ENCODE results near the gene SLITRK2. TPM values are rescaled to one million over a fixed set of nuclear protein-coding genes. Genes with fewer than 3 reads are reported as not detected.

SLITRK2 gene
- total RNA-seq, 2 donors from 2014 or later: 24.4 to 31.5 TPM

DNA sequence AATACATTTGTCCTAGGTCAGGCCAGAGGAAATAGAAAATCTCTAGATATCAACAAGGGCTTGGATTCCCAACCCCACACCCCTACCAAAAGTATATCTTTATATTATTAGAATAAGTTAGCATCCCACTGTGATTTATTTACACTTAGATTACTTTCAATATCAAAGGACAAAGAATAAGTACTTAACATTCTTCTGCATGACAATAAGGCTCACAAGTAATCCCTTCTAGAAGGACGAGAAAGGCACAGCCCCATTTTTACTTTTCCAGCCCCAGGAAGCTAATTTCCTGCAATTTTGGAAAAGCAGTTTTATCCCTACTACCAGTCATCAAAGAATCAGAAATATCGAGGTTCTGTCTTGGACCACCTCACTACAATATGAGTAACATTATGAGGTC is 14.1 kb upstream of the SLITRK2 start:
- no peak overlapping the region for H3K4me3 Mint-ChIP-seq
- WGBS, 2 experiments (ENCODE audit: insufficient coverage in 1 of 2, insufficient read length in 1 of 2): 52% methylated on average over 2 of the region's 2 CpGs; no CpG with 5 or more reads in 1 of the 2 experiments

DNA sequence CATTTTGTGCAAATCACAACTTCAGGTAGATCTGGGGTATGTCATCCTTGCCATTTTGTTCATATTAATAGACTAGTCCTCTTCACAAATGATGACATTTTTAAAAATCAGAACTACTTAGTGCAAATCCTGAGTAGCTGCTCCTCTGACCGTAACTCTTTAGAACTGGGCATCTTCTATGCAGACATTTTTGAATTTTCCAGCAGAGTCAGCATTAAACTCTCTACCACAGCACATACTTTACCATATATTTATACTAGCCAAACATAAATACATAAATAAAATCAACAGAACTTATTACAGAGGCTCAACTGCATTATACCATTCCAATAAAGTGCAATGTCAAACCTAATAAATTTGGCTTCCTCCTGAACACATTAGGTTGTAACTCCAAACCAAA is 4.5 kb upstream of the SLITRK2 start:
- H3K9me3 ChIP-seq (ENCODE audit: control insufficient read depth, low read length): no peaks in the 10 kb centered on the region
- H3K4me3 ChIP-seq (ENCODE audit: low read length): no peak overlapping the region
- no peak overlapping the region for H3K4me3 Mint-ChIP-seq
- 50 to 71% methylated on average over 1 of the region's 1 CpG for WGBS, 2 experiments (ENCODE audit: insufficient coverage in 1 of 2, insufficient read length in 1 of 2)
- no peaks in the 10 kb centered on the region for H3K36me3 ChIP-seq (ENCODE audit: control insufficient read depth, insufficient read depth, low read length)
- H3K4me1 ChIP-seq (ENCODE audit: control insufficient read depth, insufficient read depth, low read length): no peaks in the 10 kb centered on the region
- no peak overlapping the region for H3K27ac ChIP-seq (ENCODE audit: low read depth, low read length)
- no peak overlapping the region for H3K9ac ChIP-seq (ENCODE audit: extremely low read depth, low read length, poor library complexity, severe bottlenecking)
- TF ChIP-seq, protein P1, sequence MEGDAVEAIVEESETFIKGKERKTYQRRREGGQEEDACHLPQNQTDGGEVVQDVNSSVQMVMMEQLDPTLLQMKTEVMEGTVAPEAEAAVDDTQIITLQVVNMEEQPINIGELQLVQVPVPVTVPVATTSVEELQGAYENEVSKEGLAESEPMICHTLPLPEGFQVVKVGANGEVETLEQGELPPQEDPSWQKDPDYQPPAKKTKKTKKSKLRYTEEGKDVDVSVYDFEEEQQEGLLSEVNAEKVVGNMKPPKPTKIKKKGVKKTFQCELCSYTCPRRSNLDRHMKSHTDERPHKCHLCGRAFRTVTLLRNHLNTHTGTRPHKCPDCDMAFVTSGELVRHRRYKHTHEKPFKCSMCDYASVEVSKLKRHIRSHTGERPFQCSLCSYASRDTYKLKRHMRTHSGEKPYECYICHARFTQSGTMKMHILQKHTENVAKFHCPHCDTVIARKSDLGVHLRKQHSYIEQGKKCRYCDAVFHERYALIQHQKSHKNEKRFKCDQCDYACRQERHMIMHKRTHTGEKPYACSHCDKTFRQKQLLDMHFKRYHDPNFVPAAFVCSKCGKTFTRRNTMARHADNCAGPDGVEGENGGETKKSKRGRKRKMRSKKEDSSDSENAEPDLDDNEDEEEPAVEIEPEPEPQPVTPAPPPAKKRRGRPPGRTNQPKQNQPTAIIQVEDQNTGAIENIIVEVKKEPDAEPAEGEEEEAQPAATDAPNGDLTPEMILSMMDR (conservative IDR thresholded peaks at IDR 0.05): no peak
- H3K27me3 ChIP-seq (ENCODE audit: control insufficient read depth, insufficient read depth, low read length, poor library complexity, severe bottlenecking): no peaks in the 10 kb centered on the region
- H3K36me3 Mint-ChIP-seq (ENCODE audit: low read depth): no peaks in the 10 kb centered on the region
- peaks cover 46% of the 10 kb centered on the region for H3K9me3 Mint-ChIP-seq
- no peak overlapping the region for H3K27ac Mint-ChIP-seq
- H3K27me3 Mint-ChIP-seq (ENCODE audit: insufficient read depth): peaks cover 74% of the 10 kb centered on the region
- H3K4me1 Mint-ChIP-seq: no peaks in the 10 kb centered on the region
- no peak for DNase-seq

More for the DNA sequence above, 14.1 kb upstream of the SLITRK2 start:
- H3K9me3 ChIP-seq (ENCODE audit: control insufficient read depth, low read length): peaks cover 9% of the 10 kb centered on the region
- Mint-ChIP-seq H3K27me3 (ENCODE audit: insufficient read depth) (peaks cover 43% of the 10 kb centered on the region), H3K27ac (no peak overlapping the region), H3K9me3 (peaks cover 49% of the 10 kb centered on the region), H3K4me1 (peaks cover 4% of the 10 kb centered on the region), H3K36me3 (ENCODE audit: low read depth) (no peaks in the 10 kb centered on the region)
- H3K4me3 ChIP-seq (ENCODE audit: low read length): no peak overlapping the region
- H3K27ac ChIP-seq (ENCODE audit: low read depth, low read length): no peak overlapping the region
- TF ChIP-seq, protein P1 (conservative IDR thresholded peaks at IDR 0.05): no peak
- no peak overlapping the region for H3K9ac ChIP-seq (ENCODE audit: extremely low read depth, low read length, poor library complexity, severe bottlenecking)
- DNase-seq: no peak
- H3K27me3 ChIP-seq (ENCODE audit: control insufficient read depth, insufficient read depth, low read length, poor library complexity, severe bottlenecking): no peaks in the 10 kb centered on the region
- no peaks in the 10 kb centered on the region for H3K36me3 ChIP-seq (ENCODE audit: control insufficient read depth, insufficient read depth, low read length)
- no peaks in the 10 kb centered on the region for H3K4me1 ChIP-seq (ENCODE audit: control insufficient read depth, insufficient read depth, low read length)

DNA sequence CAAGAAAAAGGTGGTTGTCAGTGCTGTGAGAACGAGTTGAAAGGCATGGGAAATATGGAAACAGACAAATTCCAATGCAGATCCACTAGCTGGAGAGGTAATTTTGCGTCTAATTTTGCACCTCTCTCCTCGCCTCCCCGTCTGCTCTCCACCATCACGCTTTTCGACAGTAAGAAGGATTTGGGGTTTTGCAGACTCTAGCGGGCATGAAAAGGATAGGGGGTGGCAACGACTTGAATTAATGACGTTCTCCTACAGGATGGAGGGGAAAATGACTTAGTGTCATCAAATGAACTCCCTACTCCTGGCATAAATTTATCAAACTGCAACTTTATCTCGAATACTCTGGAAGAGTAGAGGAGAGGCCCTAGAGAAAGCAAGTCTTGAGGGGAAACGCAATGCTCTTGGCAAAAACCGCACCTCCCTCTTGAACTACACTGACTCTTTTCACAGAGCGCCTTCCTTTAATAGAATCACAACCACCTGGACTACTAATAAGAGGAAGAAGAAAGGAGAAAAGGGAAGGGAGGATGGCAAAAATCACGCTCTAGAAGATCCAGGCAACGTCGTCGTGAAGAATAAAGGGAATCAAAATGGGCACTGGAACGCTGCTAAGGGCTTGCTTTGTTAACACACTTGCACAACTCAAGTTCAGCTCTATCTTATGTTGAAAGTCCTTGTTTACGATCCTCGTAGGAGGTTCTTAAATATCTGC is 871 bp upstream of the SLITRK2 start:
- Mint-ChIP-seq H3K9me3 (peaks cover 45% of the 10 kb centered on the region), H3K36me3 (ENCODE audit: low read depth) (no peaks in the 10 kb centered on the region), H3K4me3 (peak overlapping the region; percentile 78), H3K27ac (no peak overlapping the region), H3K4me1 (peaks cover 14% of the 10 kb centered on the region), H3K27me3 (ENCODE audit: insufficient read depth) (peaks cover 76% of the 10 kb centered on the region)
- TF ChIP-seq, protein P1 (conservative IDR thresholded peaks at IDR 0.05): no peak
- 61% methylated on average over 12 of the region's 20 CpGs; no CpG with 5 or more reads in 1 of the 2 experiments for WGBS, 2 experiments (ENCODE audit: insufficient coverage in 1 of 2, insufficient read length in 1 of 2)
- no peaks in the 10 kb centered on the region for H3K4me1 ChIP-seq (ENCODE audit: control insufficient read depth, insufficient read depth, low read length)
- H3K9ac ChIP-seq (ENCODE audit: extremely low read depth, low read length, poor library complexity, severe bottlenecking): no peak overlapping the region
- H3K27ac ChIP-seq (ENCODE audit: low read depth, low read length): no peak overlapping the region
- H3K9me3 ChIP-seq (ENCODE audit: control insufficient read depth, low read length): no peaks in the 10 kb centered on the region
- H3K27me3 ChIP-seq (ENCODE audit: control insufficient read depth, insufficient read depth, low read length, poor library complexity, severe bottlenecking): no peaks in the 10 kb centered on the region
- DNase-seq: peak; percentile 36
- no peaks in the 10 kb centered on the region for H3K36me3 ChIP-seq (ENCODE audit: control insufficient read depth, insufficient read depth, low read length)
- no peak overlapping the region for H3K4me3 ChIP-seq (ENCODE audit: low read length)

Measured in endodermal cell (in vitro differentiated cells).